Measurements from ENCODE around the gene TXNRD1.
"Not testable (repeated sequence)": the region's sequence is repeated elsewhere in the genome, so short reads cannot be mapped to it uniquely, and the experiment has no call there.

Gene TXNRD1

GRCh38 chr12:104279164-104279563 is 63.6 kb downstream of the TXNRD1 start:
- Mint-ChIP-seq H3K4me1 (peaks cover 23% of the 10 kb centered on the region), H3K9me3 (no peaks in the 10 kb centered on the region), H3K27me3 (peaks cover 3% of the 10 kb centered on the region), H3K4me3 (no peak overlapping the region), H3K27ac (no peak overlapping the region), H3K36me3 (peaks cover 3% of the 10 kb centered on the region)

- Mint-ChIP-seq H3K36me3 (peaks cover 3% of the 10 kb centered on the region), H3K9me3 (no peaks in the 10 kb centered on the region), H3K27ac (peak overlapping the region; percentile 9), H3K4me3 (no peak overlapping the region), H3K4me1 (peaks cover 26% of the 10 kb centered on the region), H3K27me3 (peaks cover 3% of the 10 kb centered on the region)
Measured at GRCh38 chr12:104280111-104280510, 64.5 kb downstream of the TXNRD1 start.

GRCh38 chr12:104280717-104281458 is 65.3 kb downstream of the TXNRD1 start:
- Mint-ChIP-seq H3K27ac (peak overlapping the region; percentile 2), H3K9me3 (no peaks in the 10 kb centered on the region), H3K27me3 (peaks cover 3% of the 10 kb centered on the region), H3K4me3 (no peak overlapping the region), H3K36me3 (peaks cover 3% of the 10 kb centered on the region), H3K4me1 (peaks cover 30% of the 10 kb centered on the region)

GRCh38 chr12:104281636-104282035 is 66.1 kb downstream of the TXNRD1 start:
- H3K4me1 Mint-ChIP-seq = peaks cover 30% of the 10 kb centered on the region
- H3K27ac Mint-ChIP-seq = peak overlapping the region; percentile 55
- H3K36me3 Mint-ChIP-seq = peaks cover 3% of the 10 kb centered on the region
- H3K27me3 Mint-ChIP-seq = peaks cover 3% of the 10 kb centered on the region
- no peaks in the 10 kb centered on the region for H3K9me3 Mint-ChIP-seq
- H3K4me3 Mint-ChIP-seq = no peak overlapping the region

DNA sequence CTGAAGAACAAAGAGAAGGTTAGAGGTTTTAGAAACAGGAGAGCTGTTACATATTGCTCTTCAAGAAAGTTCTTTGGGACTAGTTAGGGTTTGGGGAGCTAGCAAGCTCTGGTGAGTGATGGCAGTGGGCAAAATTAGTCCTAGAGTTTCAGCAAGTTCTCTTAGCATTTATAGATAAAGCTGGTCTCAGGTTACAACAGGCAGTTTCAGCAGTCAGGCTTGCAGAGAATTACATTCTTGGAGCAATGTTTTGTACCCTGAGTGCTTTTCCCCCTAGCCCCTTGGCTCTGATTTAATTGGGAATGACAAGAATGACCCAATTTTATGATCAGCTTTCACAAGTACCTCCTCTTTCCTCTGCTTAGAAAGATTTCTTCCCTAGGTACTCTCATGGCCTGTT is 66.5 kb downstream of the TXNRD1 start:
- H3K36me3 Mint-ChIP-seq = peaks cover 3% of the 10 kb centered on the region
- H3K4me3 Mint-ChIP-seq = no peak overlapping the region
- peaks cover 3% of the 10 kb centered on the region for H3K27me3 Mint-ChIP-seq
- peaks cover 32% of the 10 kb centered on the region for H3K4me1 Mint-ChIP-seq
- no peaks in the 10 kb centered on the region for H3K9me3 Mint-ChIP-seq
- H3K27ac Mint-ChIP-seq = no peak overlapping the region

DNA sequence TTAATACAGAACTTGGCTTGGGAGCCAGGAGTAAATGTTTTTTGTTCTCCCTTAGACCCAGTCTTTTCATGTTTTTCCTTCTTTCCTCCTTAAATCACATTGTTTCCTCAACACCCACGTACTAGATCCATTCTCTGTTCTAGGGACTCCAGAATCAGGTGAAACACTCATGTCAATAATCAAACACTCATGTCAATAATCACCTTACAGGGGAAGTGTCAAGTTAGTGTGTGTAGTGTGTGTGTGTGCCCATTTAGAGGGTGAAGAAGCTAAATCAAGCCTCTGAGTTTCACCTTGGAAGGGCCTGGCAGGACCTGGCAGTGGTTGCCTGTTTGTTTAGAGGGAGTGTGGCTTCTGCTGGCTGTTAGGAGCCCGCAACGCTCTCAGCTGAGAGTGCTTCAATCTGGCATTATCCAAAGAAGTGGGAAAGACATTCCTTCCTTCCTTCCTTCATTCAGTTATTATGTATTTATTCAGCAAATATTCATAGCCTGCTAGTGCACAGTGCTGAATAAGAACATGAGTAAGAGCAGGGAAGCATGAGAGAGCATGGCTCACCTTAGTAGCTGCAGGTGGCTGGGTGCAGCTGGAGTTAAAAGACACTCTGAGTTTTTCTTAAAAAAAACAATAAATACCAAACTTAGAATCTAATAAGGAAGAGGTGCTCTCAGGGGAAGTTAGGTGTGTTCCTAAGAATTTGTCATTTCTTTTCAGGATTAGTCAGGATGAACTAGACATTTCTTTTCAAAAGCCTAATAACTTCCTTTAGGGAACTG is 70.3 kb downstream of the TXNRD1 start:
- H3K27me3 Mint-ChIP-seq = peaks cover 3% of the 10 kb centered on the region
- no peaks in the 10 kb centered on the region for H3K9me3 Mint-ChIP-seq
- peak overlapping the region; percentile 100 for H3K27ac Mint-ChIP-seq
- H3K36me3 Mint-ChIP-seq = peaks cover 15% of the 10 kb centered on the region
- H3K4me1 Mint-ChIP-seq = peaks cover 36% of the 10 kb centered on the region
- peak overlapping the region; percentile 100 for H3K4me3 Mint-ChIP-seq

DNA sequence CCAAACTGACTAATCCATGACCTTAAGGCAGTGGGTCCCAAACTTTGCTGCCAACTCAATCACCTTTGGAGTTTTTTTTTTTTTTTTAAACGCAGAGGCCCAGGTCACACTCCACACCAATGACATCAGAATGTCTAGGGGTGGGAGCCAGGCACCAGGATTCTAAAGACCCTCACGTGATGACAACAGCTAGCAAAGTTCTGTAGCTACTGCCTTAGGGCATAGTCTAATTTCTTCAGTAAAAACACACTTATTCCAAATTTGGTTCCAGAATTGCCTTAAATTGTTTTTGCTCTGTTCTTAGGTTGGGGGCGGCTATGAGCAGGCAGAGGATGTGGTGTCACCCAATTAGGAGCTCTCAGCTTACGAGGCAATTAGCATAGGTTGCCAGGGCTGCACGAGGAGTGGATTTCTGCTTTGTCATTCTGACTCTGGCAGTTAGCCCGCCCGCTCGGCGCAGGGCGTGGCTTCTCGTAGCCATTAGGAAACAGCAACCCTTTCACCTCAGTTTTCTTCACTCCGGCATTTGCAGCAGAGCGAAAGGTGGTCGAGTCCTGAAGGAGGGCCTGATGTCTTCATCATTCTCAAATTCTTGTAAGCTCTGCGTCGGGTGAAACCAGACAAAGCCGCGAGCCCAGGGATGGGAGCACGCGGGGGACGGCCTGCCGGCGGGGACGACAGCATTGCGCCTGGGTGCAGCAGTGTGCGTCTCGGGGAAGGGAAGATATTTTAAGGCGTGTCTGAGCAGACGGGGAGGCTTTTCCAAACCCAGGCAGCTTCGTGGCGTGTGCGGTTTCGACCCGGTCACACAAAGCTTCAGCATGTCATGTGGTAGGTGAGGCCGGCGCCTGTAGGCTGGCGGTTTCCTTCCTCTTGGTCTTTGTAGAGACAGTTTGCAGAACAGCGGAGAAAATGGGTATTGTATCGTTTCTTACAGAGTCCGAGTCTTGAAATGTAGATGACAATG is 71.2 kb downstream of the TXNRD1 start:
- peak overlapping the region; percentile 100 for H3K4me3 Mint-ChIP-seq
- H3K4me1 Mint-ChIP-seq = peaks cover 33% of the 10 kb centered on the region
- H3K9me3 Mint-ChIP-seq = no peaks in the 10 kb centered on the region
- peak overlapping the region; percentile 100 for H3K27ac Mint-ChIP-seq
- no peaks in the 10 kb centered on the region for H3K27me3 Mint-ChIP-seq
- peaks cover 15% of the 10 kb centered on the region for H3K36me3 Mint-ChIP-seq

DNA sequence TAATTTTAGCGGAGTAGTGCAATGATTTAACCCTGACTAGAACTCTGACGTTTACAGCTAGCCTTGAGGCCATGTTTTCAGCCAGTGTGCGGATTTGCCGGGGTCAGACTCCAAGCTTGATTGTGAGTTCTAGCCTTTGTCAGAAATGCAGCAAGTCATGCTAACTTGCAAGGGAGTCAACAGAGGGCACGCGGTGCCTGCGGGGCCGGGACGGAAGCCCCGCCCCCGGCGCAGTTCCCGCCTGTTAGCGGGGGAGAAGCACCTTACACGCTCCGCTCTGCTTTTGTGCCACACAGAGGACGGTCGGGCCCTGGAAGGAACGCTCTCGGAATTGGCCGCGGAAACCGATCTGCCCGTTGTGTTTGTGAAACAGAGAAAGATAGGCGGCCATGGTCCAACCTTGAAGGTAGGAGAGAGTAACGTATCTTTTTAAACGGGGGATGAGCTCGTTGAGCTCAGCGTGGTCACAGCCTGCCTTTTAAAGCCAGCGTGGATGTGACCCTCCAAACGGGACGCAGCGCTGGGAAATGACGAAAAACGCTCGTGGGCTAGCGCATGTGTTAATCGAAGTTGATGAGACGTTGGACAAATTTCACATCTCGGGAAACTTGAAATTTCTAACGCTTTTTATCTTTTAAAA is 73.2 kb downstream of the TXNRD1 start:
- Mint-ChIP-seq H3K4me3 (peak overlapping the region; percentile 100), H3K27me3 (no peaks in the 10 kb centered on the region), H3K27ac (peak overlapping the region; percentile 100), H3K4me1 (peaks cover 46% of the 10 kb centered on the region), H3K36me3 (peaks cover 23% of the 10 kb centered on the region), H3K9me3 (no peaks in the 10 kb centered on the region)

- Mint-ChIP-seq H3K4me3 (peak overlapping the region; percentile 39), H3K27me3 (no peaks in the 10 kb centered on the region), H3K4me1 (peaks cover 55% of the 10 kb centered on the region), H3K36me3 (peaks cover 29% of the 10 kb centered on the region), H3K9me3 (no peaks in the 10 kb centered on the region), H3K27ac (no peak overlapping the region)
Measured at GRCh38 chr12:104290320-104290719, 74.7 kb downstream of the TXNRD1 start.

DNA sequence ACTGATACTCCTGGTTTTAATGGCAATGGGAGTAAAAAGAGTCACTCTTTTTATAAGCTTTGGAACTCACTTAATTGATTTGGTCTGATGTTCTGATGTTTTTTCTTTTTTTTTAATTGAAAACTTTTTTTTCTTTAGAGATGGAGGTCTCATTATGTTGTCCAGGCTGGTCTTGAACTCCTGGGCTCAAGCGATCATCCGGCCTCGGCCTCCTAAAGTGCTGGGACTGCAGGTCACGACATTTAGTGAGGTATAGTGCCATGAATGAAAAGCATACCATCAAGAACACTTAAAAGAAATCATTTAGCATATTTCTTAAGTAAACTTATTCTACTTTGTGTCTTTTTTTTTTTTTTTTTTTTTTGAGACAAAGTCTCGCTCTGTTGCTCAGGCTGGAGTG is 75.3 kb downstream of the TXNRD1 start:
- H3K36me3 Mint-ChIP-seq = peaks cover 33% of the 10 kb centered on the region
- H3K9me3 Mint-ChIP-seq = no peaks in the 10 kb centered on the region
- H3K4me3 Mint-ChIP-seq = peak overlapping the region; percentile 47
- H3K4me1 Mint-ChIP-seq = peaks cover 54% of the 10 kb centered on the region
- H3K27me3 Mint-ChIP-seq = no peaks in the 10 kb centered on the region
- H3K27ac Mint-ChIP-seq = no peak overlapping the region

- peak overlapping the region; percentile 72 for H3K27ac Mint-ChIP-seq
- H3K4me3 Mint-ChIP-seq = peak overlapping the region; percentile 33
- H3K36me3 Mint-ChIP-seq = peaks cover 35% of the 10 kb centered on the region
- no peaks in the 10 kb centered on the region for H3K9me3 Mint-ChIP-seq
- H3K4me1 Mint-ChIP-seq = peaks cover 48% of the 10 kb centered on the region
- no peaks in the 10 kb centered on the region for H3K27me3 Mint-ChIP-seq
Measured at GRCh38 chr12:104291867-104292524, 76.4 kb downstream of the TXNRD1 start.

- peaks cover 31% of the 10 kb centered on the region for H3K36me3 Mint-ChIP-seq
- peaks cover 54% of the 10 kb centered on the region for H3K4me1 Mint-ChIP-seq
- peak overlapping the region; percentile 19 for H3K4me3 Mint-ChIP-seq
- peak overlapping the region; percentile 30 for H3K27ac Mint-ChIP-seq
- H3K9me3 Mint-ChIP-seq = no peaks in the 10 kb centered on the region
- no peaks in the 10 kb centered on the region for H3K27me3 Mint-ChIP-seq
Measured at GRCh38 chr12:104292872-104293794, 77.6 kb downstream of the TXNRD1 start.

- peaks cover 22% of the 10 kb centered on the region for H3K36me3 Mint-ChIP-seq
- H3K27me3 Mint-ChIP-seq, H3K9me3 Mint-ChIP-seq, H3K27ac Mint-ChIP-seq, H3K4me3 Mint-ChIP-seq: not testable (repeated sequence)
- peaks cover 47% of the 10 kb centered on the region for H3K4me1 Mint-ChIP-seq
Measured at GRCh38 chr12:104294158-104294859, 78.7 kb downstream of the TXNRD1 start.
